Stimulated activated CD8-positive, alpha-beta memory T cell treated with anti-CD3 and anti-CD28 coated beads, Interleukin-15, amount 100 ng/mL, for 48 hours (primary cell): Measurements from ENCODE around the gene P4HA2.

Source experiments
- DNase-seq, 2 donors: peaks; one replicate each; pipeline ENCODE4 v3.0.0-alpha.2; 2020; ENCODE audit warnings: low read depth in 2 of 2

The P4HA2 gene

GRCh38 chr5:132223861-132224260, 3.8 kb downstream of the P4HA2 start:
- no peak for DNase-seq

GRCh38 chr5:132222649-132223038, 5.0 kb downstream of the P4HA2 start:
- no peak for DNase-seq

GRCh38 chr5:132221781-132222648, 5.6 kb downstream of the P4HA2 start:
- no peak for DNase-seq

GRCh38 chr5:132220491-132220890, 7.2 kb downstream of the P4HA2 start:
- DNase-seq = no peak

GRCh38 chr5:132219981-132220380, 7.7 kb downstream of the P4HA2 start:
- no peak for DNase-seq

GRCh38 chr5:132219289-132219970, 8.2 kb downstream of the P4HA2 start:
- no peak for DNase-seq

- no peak for DNase-seq
Observed at GRCh38 chr5:132218321-132218720, 9.3 kb downstream of the P4HA2 start.

GRCh38 chr5:132215329-132215728, 12.3 kb downstream of the P4HA2 start:
- no peak for DNase-seq

- DNase-seq = no peak
Observed at GRCh38 chr5:132214491-132214890, 13.2 kb downstream of the P4HA2 start.

GRCh38 chr5:132213666-132214065, 14.0 kb downstream of the P4HA2 start:
- no peak for DNase-seq

GRCh38 chr5:132211787-132212186, 15.9 kb downstream of the P4HA2 start:
- no peak for DNase-seq

GRCh38 chr5:132210944-132211343, 16.7 kb downstream of the P4HA2 start:
- DNase-seq = no peak

- DNase-seq = no peak
Observed at GRCh38 chr5:132209901-132210545, 17.6 kb downstream of the P4HA2 start.

- DNase-seq = no peak
Observed at GRCh38 chr5:132209131-132209530, 18.5 kb downstream of the P4HA2 start.

GRCh38 chr5:132207778-132208177, 19.9 kb downstream of the P4HA2 start:
- DNase-seq = no peak

GRCh38 chr5:132206782-132207181, 20.9 kb downstream of the P4HA2 start:
- DNase-seq = no peak

GRCh38 chr5:132205385-132206125, 22.1 kb downstream of the P4HA2 start:
- DNase-seq = no peak

- no peak for DNase-seq
Observed at GRCh38 chr5:132204371-132205135, 23.1 kb downstream of the P4HA2 start.

- no peak for DNase-seq
Observed at GRCh38 chr5:132203916-132204315, 23.7 kb downstream of the P4HA2 start.

GRCh38 chr5:132203464-132203818, 24.2 kb downstream of the P4HA2 start:
- DNase-seq = no peak

- no peak for DNase-seq
Observed at GRCh38 chr5:132202711-132203463, 24.8 kb downstream of the P4HA2 start.
